Measurements from ENCODE around the gene CNKSR3.
A peak's percentile ranks its signal among the peaks of the same experiment; 100 is the strongest.

The CNKSR3 gene

GRCh38 chr6:154474648-154475428 lies 35.6 kb downstream of the CNKSR3 start:
- H3K4me3 Mint-ChIP-seq: no peak overlapping the region
- DNase-seq: no peak
- peak overlapping the region; percentile 60 for H3K27ac Mint-ChIP-seq

GRCh38 chr6:154473324-154473723 lies 37.2 kb downstream of the CNKSR3 start:
- Mint-ChIP-seq H3K36me3 (ENCODE audit: low read depth) (peaks cover 55% of the 10 kb centered on the region), H3K4me1 (peaks cover 50% of the 10 kb centered on the region), H3K4me3 (no peak overlapping the region), H3K9me3 (peaks cover 23% of the 10 kb centered on the region), H3K27ac (peak overlapping the region; percentile 77), H3K27me3 (ENCODE audit: low read depth, poor library complexity) (peaks cover 2% of the 10 kb centered on the region)
- no peak for TF ChIP-seq CTCF (IDR thresholded peaks at IDR 0.05)
- DNase-seq: no peak

More at GRCh38 chr6:154474648-154475428, 35.6 kb downstream of the CNKSR3 start:
- Mint-ChIP-seq H3K9me3 (peaks cover 16% of the 10 kb centered on the region), H3K36me3 (ENCODE audit: low read depth) (peaks cover 44% of the 10 kb centered on the region), H3K4me1 (peaks cover 65% of the 10 kb centered on the region), H3K27me3 (ENCODE audit: low read depth, poor library complexity) (peaks cover 2% of the 10 kb centered on the region)
- no peak for TF ChIP-seq CTCF (IDR thresholded peaks at IDR 0.05)

GRCh38 chr6:154471609-154472362 lies 38.7 kb downstream of the CNKSR3 start:
- H3K9me3 Mint-ChIP-seq: peaks cover 23% of the 10 kb centered on the region
- TF ChIP-seq CTCF (IDR thresholded peaks at IDR 0.05): no peak
- no peak overlapping the region for H3K4me3 Mint-ChIP-seq
- H3K27me3 Mint-ChIP-seq (ENCODE audit: low read depth, poor library complexity): peaks cover 2% of the 10 kb centered on the region
- no peak for DNase-seq
- H3K4me1 Mint-ChIP-seq: peaks cover 47% of the 10 kb centered on the region
- H3K27ac Mint-ChIP-seq: peak overlapping the region; percentile 57
- H3K36me3 Mint-ChIP-seq (ENCODE audit: low read depth): peaks cover 58% of the 10 kb centered on the region

GRCh38 chr6:154469306-154469935 lies 41.1 kb downstream of the CNKSR3 start:
- H3K27me3 Mint-ChIP-seq (ENCODE audit: low read depth, poor library complexity): peaks cover 2% of the 10 kb centered on the region
- no peak overlapping the region for H3K4me3 Mint-ChIP-seq
- H3K4me1 Mint-ChIP-seq: peaks cover 44% of the 10 kb centered on the region
- H3K9me3 Mint-ChIP-seq: peaks cover 23% of the 10 kb centered on the region
- peaks cover 49% of the 10 kb centered on the region for H3K36me3 Mint-ChIP-seq (ENCODE audit: low read depth)
- no peak overlapping the region for H3K27ac Mint-ChIP-seq
- no peak for DNase-seq
- no peak for TF ChIP-seq CTCF (IDR thresholded peaks at IDR 0.05)

- Mint-ChIP-seq H3K27me3 (ENCODE audit: low read depth, poor library complexity) (peaks cover 2% of the 10 kb centered on the region), H3K4me3 (no peak overlapping the region), H3K27ac (no peak overlapping the region), H3K4me1 (peaks cover 46% of the 10 kb centered on the region), H3K36me3 (ENCODE audit: low read depth) (peaks cover 47% of the 10 kb centered on the region), H3K9me3 (peaks cover 23% of the 10 kb centered on the region)
- no peak for TF ChIP-seq CTCF (IDR thresholded peaks at IDR 0.05)
- DNase-seq: no peak
Observed at GRCh38 chr6:154468760-154469159, 41.7 kb downstream of the CNKSR3 start.

Measured in nephron progenitor cell (in vitro differentiated cells).